ENCODE data around the gene RASL12.

The RASL12 gene

DNA sequence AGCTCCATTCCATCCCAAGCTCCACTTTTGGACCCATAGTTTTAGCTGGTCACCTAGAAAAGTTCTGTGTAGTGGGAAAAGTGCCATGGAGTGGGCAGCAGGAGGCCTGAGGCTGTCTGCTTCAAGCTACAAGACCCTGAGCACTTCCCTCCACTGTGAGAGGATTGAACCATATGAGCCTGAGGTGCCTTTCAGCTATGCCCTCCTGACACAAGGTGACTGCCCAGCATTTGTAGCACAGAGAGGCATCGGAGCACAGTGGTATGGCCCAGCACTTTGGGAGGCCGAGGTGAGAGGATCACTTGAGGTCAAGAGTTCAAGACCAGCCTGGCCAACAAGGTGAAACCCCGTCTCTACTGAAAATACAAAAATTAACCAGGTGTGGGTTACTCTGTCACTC is 4.8 kb upstream of the RASL12 start:
- DNase-seq (ENCODE audit: low read depth), result no peak
- no peak overlapping the region for H3K4me3 ChIP-seq (ENCODE audit: control insufficient read depth, low read depth, low read length)
- TF ChIP-seq, protein P1, sequence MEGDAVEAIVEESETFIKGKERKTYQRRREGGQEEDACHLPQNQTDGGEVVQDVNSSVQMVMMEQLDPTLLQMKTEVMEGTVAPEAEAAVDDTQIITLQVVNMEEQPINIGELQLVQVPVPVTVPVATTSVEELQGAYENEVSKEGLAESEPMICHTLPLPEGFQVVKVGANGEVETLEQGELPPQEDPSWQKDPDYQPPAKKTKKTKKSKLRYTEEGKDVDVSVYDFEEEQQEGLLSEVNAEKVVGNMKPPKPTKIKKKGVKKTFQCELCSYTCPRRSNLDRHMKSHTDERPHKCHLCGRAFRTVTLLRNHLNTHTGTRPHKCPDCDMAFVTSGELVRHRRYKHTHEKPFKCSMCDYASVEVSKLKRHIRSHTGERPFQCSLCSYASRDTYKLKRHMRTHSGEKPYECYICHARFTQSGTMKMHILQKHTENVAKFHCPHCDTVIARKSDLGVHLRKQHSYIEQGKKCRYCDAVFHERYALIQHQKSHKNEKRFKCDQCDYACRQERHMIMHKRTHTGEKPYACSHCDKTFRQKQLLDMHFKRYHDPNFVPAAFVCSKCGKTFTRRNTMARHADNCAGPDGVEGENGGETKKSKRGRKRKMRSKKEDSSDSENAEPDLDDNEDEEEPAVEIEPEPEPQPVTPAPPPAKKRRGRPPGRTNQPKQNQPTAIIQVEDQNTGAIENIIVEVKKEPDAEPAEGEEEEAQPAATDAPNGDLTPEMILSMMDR (IDR thresholded peaks at IDR 0.05; ENCODE audit: control insufficient read depth, insufficient read depth, low read depth, low read length, missing control alignments), result no peak

DNA sequence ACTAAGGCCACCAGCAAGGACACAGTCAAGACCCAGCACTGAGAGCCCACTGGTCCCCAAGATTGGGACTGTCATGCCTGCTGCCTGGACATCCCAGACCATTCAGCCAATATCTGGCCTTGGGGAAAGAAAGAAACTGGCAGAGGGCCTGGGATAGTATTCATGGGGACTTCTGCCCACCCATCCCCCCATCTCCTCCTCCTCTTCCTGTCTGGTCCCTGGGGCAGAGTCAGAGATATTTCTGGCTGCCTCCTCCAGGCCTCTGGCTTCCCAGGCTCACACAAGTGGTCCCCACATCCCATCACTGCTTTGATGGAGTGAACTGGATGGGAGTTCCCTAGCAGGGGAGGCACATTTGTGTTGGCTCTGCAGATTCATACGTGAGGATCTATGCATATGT is 4.2 kb upstream of the RASL12 start:
- DNase-seq (ENCODE audit: low read depth), result no peak
- TF ChIP-seq, protein P1 (IDR thresholded peaks at IDR 0.05; ENCODE audit: control insufficient read depth, insufficient read depth, low read depth, low read length, missing control alignments), result no peak
- no peak overlapping the region for H3K4me3 ChIP-seq (ENCODE audit: control insufficient read depth, low read depth, low read length)

DNA sequence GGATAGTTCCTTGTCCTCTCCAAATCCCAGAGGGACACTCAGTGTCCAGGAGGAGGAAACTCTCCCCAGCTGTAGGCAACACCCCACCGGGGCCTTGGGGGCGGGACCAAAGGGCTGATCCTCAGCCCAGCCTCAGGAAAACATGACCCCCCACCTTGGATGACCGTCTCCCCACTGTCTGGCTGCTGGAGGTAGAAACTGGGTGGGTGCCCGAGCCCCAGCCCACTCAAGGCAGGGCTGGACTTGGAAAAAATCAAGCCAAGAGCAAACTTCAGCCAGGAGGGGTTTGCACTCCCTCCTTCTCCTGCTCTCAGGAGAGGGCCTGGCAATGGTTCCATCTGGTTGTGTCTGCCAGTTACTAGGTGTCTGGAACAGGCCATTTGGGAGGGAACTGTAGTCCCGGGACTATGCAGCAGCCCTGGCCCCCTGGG is 3.6 kb upstream of the RASL12 start:
- DNase-seq (ENCODE audit: low read depth), result no peak
- H3K4me3 ChIP-seq (ENCODE audit: control insufficient read depth, low read depth, low read length), result no peak overlapping the region
- TF ChIP-seq, protein P1 (IDR thresholded peaks at IDR 0.05; ENCODE audit: control insufficient read depth, insufficient read depth, low read depth, low read length, missing control alignments), result no peak

DNA sequence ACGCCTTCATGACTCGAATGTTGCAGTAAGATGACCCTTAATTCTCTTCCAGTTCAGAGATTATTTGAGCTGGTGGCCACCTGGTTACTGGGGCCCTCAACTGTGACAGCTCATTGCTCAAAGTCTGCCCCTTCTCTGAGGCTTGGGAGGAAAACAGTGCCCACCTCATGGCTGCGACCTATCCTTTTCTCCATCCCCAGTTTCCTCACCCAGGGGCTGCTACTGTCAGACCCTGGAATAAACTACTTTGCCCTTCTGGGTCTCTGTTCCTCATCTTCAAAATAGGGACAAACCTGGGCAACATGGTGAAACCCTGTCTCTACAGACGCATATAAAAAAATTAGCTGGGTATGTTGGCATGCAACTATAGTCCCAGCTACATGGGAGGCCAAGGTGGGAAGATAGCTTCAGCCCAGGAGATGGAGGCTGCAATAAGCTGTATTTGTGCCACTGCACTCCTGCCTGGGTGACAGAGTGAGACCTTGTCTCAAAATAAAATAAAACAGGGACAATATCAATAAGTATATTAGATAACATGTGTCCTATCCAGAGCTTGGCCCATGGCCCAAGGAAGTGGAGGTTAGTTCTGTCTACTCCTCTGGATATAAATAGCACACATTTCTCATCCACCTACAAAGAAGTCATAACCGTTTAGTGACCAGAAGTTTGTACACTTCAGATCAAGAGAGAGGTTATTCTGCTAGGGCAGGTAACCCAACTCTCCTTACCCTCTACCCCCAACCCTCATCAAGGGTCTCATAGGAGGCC is 2.2 kb upstream of the RASL12 start:
- TF ChIP-seq, protein P1 (IDR thresholded peaks at IDR 0.05; ENCODE audit: control insufficient read depth, insufficient read depth, low read depth, low read length, missing control alignments), result no peak
- DNase-seq (ENCODE audit: low read depth), result no peak
- no peak overlapping the region for H3K4me3 ChIP-seq (ENCODE audit: control insufficient read depth, low read depth, low read length)

DNA sequence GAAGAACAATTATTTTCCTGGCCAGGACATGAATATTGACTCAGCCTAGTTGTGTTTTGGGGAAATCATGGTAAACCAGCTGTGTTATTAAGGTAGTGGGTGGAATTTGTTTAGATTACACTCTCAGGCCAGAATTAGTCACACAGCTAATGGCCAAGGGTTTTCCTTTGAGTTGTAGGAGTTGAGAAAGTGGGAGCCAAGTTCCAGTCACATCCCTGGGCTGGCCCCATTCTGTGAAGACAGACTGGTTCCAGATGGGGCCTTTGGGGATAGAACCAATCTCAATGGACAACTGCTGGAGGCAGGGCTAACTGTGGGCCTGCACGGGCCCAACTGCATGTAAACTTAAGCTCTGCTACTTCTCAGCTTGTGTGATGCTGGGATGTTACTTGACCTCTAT is 1.4 kb upstream of the RASL12 start:
- H3K4me3 ChIP-seq (ENCODE audit: control insufficient read depth, low read depth, low read length), result no peak overlapping the region
- peak; percentile 80 for DNase-seq (ENCODE audit: low read depth)
- TF ChIP-seq, protein P1 (IDR thresholded peaks at IDR 0.05; ENCODE audit: control insufficient read depth, insufficient read depth, low read depth, low read length, missing control alignments), result no peak

DNA sequence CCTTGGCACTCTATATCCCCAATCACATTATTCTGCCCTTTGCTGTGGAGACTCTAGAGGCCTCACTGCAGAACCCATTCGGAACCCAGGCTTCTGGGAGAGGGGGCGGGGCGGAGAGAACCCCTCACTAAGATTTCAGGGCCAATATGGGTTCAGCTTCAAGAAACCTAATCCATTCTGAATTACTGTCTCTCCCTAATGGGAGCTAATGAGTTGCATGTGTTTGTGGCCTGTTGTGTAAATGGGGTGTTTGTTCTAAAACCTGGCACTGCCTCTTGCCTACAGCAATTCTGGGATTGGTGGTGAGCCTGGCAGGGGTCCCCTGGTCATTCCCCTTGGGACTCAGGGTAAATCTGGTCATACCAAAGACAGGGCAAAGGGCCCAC is 605 bp upstream of the RASL12 start:
- TF ChIP-seq, protein P1 (IDR thresholded peaks at IDR 0.05; ENCODE audit: control insufficient read depth, insufficient read depth, low read depth, low read length, missing control alignments), result no peak
- no peak for DNase-seq (ENCODE audit: low read depth)
- H3K4me3 ChIP-seq (ENCODE audit: control insufficient read depth, low read depth, low read length), result no peak overlapping the region

Data from AG09309 (cell line).